Vein endothelial cell (primary cell): ENCODE data around the gene ARID2. TPM values are rescaled to one million over a fixed set of nuclear protein-coding genes. Genes with fewer than 3 reads are reported as not detected.

Source experiments
- small RNA-seq: library from RNA; depleted of rRNA; stranded (forward); fragments of <200 nt; gene quantifications from one replicate; pipeline ENCODE3, GENCODE V24; 2012
- total RNA-seq: library from RNA; depleted of rRNA; stranded (reverse); fragments of >200 nt; gene quantifications from 2 replicates; pipeline ENCODE4 v1.2.3, GENCODE V29; 2012

ARID2 gene, protein sequence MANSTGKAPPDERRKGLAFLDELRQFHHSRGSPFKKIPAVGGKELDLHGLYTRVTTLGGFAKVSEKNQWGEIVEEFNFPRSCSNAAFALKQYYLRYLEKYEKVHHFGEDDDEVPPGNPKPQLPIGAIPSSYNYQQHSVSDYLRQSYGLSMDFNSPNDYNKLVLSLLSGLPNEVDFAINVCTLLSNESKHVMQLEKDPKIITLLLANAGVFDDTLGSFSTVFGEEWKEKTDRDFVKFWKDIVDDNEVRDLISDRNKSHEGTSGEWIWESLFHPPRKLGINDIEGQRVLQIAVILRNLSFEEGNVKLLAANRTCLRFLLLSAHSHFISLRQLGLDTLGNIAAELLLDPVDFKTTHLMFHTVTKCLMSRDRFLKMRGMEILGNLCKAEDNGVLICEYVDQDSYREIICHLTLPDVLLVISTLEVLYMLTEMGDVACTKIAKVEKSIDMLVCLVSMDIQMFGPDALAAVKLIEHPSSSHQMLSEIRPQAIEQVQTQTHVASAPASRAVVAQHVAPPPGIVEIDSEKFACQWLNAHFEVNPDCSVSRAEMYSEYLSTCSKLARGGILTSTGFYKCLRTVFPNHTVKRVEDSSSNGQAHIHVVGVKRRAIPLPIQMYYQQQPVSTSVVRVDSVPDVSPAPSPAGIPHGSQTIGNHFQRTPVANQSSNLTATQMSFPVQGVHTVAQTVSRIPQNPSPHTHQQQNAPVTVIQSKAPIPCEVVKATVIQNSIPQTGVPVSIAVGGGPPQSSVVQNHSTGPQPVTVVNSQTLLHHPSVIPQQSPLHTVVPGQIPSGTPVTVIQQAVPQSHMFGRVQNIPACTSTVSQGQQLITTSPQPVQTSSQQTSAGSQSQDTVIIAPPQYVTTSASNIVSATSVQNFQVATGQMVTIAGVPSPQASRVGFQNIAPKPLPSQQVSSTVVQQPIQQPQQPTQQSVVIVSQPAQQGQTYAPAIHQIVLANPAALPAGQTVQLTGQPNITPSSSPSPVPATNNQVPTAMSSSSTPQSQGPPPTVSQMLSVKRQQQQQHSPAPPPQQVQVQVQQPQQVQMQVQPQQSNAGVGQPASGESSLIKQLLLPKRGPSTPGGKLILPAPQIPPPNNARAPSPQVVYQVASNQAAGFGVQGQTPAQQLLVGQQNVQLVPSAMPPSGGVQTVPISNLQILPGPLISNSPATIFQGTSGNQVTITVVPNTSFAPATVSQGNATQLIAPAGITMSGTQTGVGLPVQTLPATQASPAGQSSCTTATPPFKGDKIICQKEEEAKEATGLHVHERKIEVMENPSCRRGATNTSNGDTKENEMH (N-terminal part only)
- 25.5 and 26.3 TPM in 2 replicates for total RNA-seq

GRCh38 chr12:45729233-45730083, at the start of gene ARID2:
TSS of gene ARID2 (plus strand) at chr12:45729706. CDS start at chr12:45729837, 131 bp downstream.

Small RNA genes lying within 50 kb of the gene (small RNA-seq; reads per million reads assigned to genes)
- gene RN7SL246P, result not detected
